ENCODE measurements around the gene DCHS1.

Gene DCHS1

GRCh38 chr11:6646071-6646470, 9.5 kb downstream of the DCHS1 start:
- DNase-seq (ENCODE audit: low read depth), result no peak

- no peak for DNase-seq (ENCODE audit: low read depth)
These were observed 12.7 kb downstream of the DCHS1 start for GRCh38 chr11:6642957-6643356.

- no peak for DNase-seq (ENCODE audit: low read depth)
These were observed 14.5 kb downstream of the DCHS1 start for GRCh38 chr11:6640985-6641701.

- DNase-seq (ENCODE audit: low read depth), result no peak
These were observed 15.3 kb downstream of the DCHS1 start for GRCh38 chr11:6640036-6640984.

GRCh38 chr11:6638429-6638828, 17.2 kb downstream of the DCHS1 start:
- no peak for DNase-seq (ENCODE audit: low read depth)

- no peak for DNase-seq (ENCODE audit: low read depth)
These were observed 17.7 kb downstream of the DCHS1 start for GRCh38 chr11:6637871-6638270.

- DNase-seq (ENCODE audit: low read depth), result no peak
These were observed 19.1 kb downstream of the DCHS1 start for GRCh38 chr11:6636480-6636879.

- no peak for DNase-seq (ENCODE audit: low read depth)
These were observed 20.3 kb downstream of the DCHS1 start for GRCh38 chr11:6635082-6635932.

GRCh38 chr11:6634534-6634933, 21.1 kb downstream of the DCHS1 start:
- DNase-seq (ENCODE audit: low read depth), result no peak

GRCh38 chr11:6633422-6634408, 21.9 kb downstream of the DCHS1 start:
- DNase-seq (ENCODE audit: low read depth), result no peak

- DNase-seq (ENCODE audit: low read depth), result no peak
These were observed 23.2 kb downstream of the DCHS1 start for GRCh38 chr11:6632116-6633073.

- no peak for DNase-seq (ENCODE audit: low read depth)
These were observed 24.2 kb downstream of the DCHS1 start for GRCh38 chr11:6631361-6631890.

- DNase-seq (ENCODE audit: low read depth), result no peak
These were observed 24.8 kb downstream of the DCHS1 start for GRCh38 chr11:6630632-6631291.

GRCh38 chr11:6629892-6630631, 25.5 kb downstream of the DCHS1 start:
- DNase-seq (ENCODE audit: low read depth), result no peak

- no peak for DNase-seq (ENCODE audit: low read depth)
These were observed 26.1 kb downstream of the DCHS1 start for GRCh38 chr11:6629573-6629891.

GRCh38 chr11:6628526-6628925, 27.1 kb downstream of the DCHS1 start:
- DNase-seq (ENCODE audit: low read depth), result no peak

GRCh38 chr11:6627762-6628241, 27.8 kb downstream of the DCHS1 start:
- no peak for DNase-seq (ENCODE audit: low read depth)
